Calu3 (cell line): ENCODE data around the gene AQP12A. TPM values are rescaled to one million over a fixed set of nuclear protein-coding genes. Genes with fewer than 3 reads are reported as not detected.
"Not testable (repeated sequence)": the region's sequence is repeated elsewhere in the genome, so short reads cannot be mapped to it uniquely, and the experiment has no call there.

Experiments
- BruUV-seq: library from RNA; stranded (reverse); fragments of 400-500 nt; replicated peaks from 2 replicates; lab custom pipeline; 2021; lab: Mats Ljungman, UMichigan
- CTCF ChIA-PET: fragments of 300-600 bp; sonication (Branson Sonifier 250); formaldehyde crosslinking; loops from one replicate; lab custom pipeline; 2022; ENCODE audit warnings: antibody characterized with exemption; lab: Charles Lee
- DNase-seq: peaks from one replicate; pipeline ENCODE4 v3.0.0; 2022
- H3K27ac Mint-ChIP-seq: one replicate; pipeline ENCODE4 v1.8.0; 2022; ENCODE audit warnings: mixed read lengths; ENCODE audit not compliant: unreplicated experiment
- H3K27me3 Mint-ChIP-seq: one replicate; pipeline ENCODE4 v1.8.0; 2022; ENCODE audit warnings: mixed read lengths; ENCODE audit not compliant: unreplicated experiment
- H3K36me3 Mint-ChIP-seq: one replicate; pipeline ENCODE4 v1.8.0; 2022; ENCODE audit warnings: mild to moderate bottlenecking, moderate library complexity, mixed read lengths; ENCODE audit not compliant: insufficient read depth, unreplicated experiment
- H3K4me1 Mint-ChIP-seq: one replicate; pipeline ENCODE4 v1.8.0; 2022; ENCODE audit warnings: mild to moderate bottlenecking, low read depth, mixed read lengths; ENCODE audit not compliant: unreplicated experiment
- H3K4me3 Mint-ChIP-seq: one replicate; pipeline ENCODE4 v1.8.0; 2022; ENCODE audit warnings: mild to moderate bottlenecking, low read depth, moderate library complexity, mixed read lengths; ENCODE audit not compliant: unreplicated experiment
- H3K9me3 Mint-ChIP-seq: one replicate; pipeline ENCODE4 v1.8.0; 2022; ENCODE audit warnings: low read depth, mixed read lengths; ENCODE audit not compliant: unreplicated experiment
- CTCF ChIP-seq: fragments of 200-600 bp; IDR thresholded peaks from one replicate; pipeline ENCODE4 v1.8.0; 2022; ENCODE audit warnings: antibody characterized with exemption; ENCODE audit not compliant: unreplicated experiment
- intact Hi-C: fragments of 100-400 bp; cut with micrococcal nuclease; formaldehyde crosslinking; loops from one replicate; pipeline ENCODE4 v1.10.0; 2022; ENCODE audit not compliant: unreplicated experiment
- total RNA-seq: library from RNA; stranded (reverse); gene quantifications from 2 replicates; pipeline ENCODE4 v1.2.3, GENCODE V29; 2022

The AQP12A gene
- total RNA-seq, 1 experiment from 2014 or later: not detected

GRCh38 chr2:240650254-240650965 lies 41.3 kb upstream of the AQP12A start:
- no peaks in the 10 kb centered on the region for H3K36me3 Mint-ChIP-seq
- TF ChIP-seq CTCF: no peak
- intact Hi-C loops: no loop called here
- H3K27me3 Mint-ChIP-seq: peaks cover 84% of the 10 kb centered on the region
- no peak overlapping the region for H3K4me3 Mint-ChIP-seq
- peaks cover 7% of the 10 kb centered on the region for H3K9me3 Mint-ChIP-seq
- no peak overlapping the region for H3K27ac Mint-ChIP-seq
- no TSS peak for BruUV-seq
- peaks cover 9% of the 10 kb centered on the region for H3K4me1 Mint-ChIP-seq
- DNase-seq: no peak
- CTCF ChIA-PET: interaction anchor here (0.6 kb wide), 1 partner anchor 10 kb away, joined by 8 read pairs; no protein-coding TSS in a partner anchor

GRCh38 chr2:240651185-240651584 lies 40.5 kb upstream of the AQP12A start:
- no peak for TF ChIP-seq CTCF
- no TSS peak for BruUV-seq
- Mint-ChIP-seq H3K4me1 (peaks cover 9% of the 10 kb centered on the region), H3K36me3 (no peaks in the 10 kb centered on the region), H3K4me3 (no peak overlapping the region), H3K27ac (no peak overlapping the region), H3K9me3 (peaks cover 7% of the 10 kb centered on the region), H3K27me3 (peaks cover 81% of the 10 kb centered on the region)
- DNase-seq: peak; percentile 61
- CTCF ChIA-PET: interaction anchor here (0.6 kb wide), 1 partner anchor 10 kb away, joined by 8 read pairs; no protein-coding TSS in a partner anchor
- intact Hi-C loops: no loop called here

- no peak overlapping the region for H3K27ac Mint-ChIP-seq
- no peaks in the 10 kb centered on the region for H3K36me3 Mint-ChIP-seq
- no peak for TF ChIP-seq CTCF
- no peak for DNase-seq
- intact Hi-C loops: no loop called here
- CTCF ChIA-PET: interaction anchor here (0.5 to 0.9 kb wide), 3 partner anchors 10 to 98 kb away, joined by 3 to 6 read pairs (median 3); partner anchors contain the start of gene ANKMY1
- peaks cover 4% of the 10 kb centered on the region for H3K9me3 Mint-ChIP-seq
- peaks cover 6% of the 10 kb centered on the region for H3K4me1 Mint-ChIP-seq
- H3K4me3 Mint-ChIP-seq: no peak overlapping the region
- no TSS peak for BruUV-seq
- H3K27me3 Mint-ChIP-seq: peaks cover 81% of the 10 kb centered on the region
Observed at GRCh38 chr2:240655931-240656886, 35.5 kb upstream of the AQP12A start.

- BruUV-seq, H3K9me3 Mint-ChIP-seq, H3K4me1 Mint-ChIP-seq, H3K36me3 Mint-ChIP-seq, H3K4me3 Mint-ChIP-seq, DNase-seq, intact Hi-C loops, H3K27ac Mint-ChIP-seq: not testable (repeated sequence)
- H3K27me3 Mint-ChIP-seq: peaks cover 84% of the 10 kb centered on the region
- CTCF ChIA-PET: interaction anchor here (0.8 kb wide), 1 partner anchor 180 kb away, joined by 4 read pairs; no protein-coding TSS in a partner anchor
Observed at GRCh38 chr2:240659883-240660282, 31.8 kb upstream of the AQP12A start.
